Measurements from ENCODE around the gene SYNGAP1.
"Not testable (repeated sequence)": the region's sequence is repeated elsewhere in the genome, so short reads cannot be mapped to it uniquely, and the experiment has no call there.

Gene SYNGAP1

DNA sequence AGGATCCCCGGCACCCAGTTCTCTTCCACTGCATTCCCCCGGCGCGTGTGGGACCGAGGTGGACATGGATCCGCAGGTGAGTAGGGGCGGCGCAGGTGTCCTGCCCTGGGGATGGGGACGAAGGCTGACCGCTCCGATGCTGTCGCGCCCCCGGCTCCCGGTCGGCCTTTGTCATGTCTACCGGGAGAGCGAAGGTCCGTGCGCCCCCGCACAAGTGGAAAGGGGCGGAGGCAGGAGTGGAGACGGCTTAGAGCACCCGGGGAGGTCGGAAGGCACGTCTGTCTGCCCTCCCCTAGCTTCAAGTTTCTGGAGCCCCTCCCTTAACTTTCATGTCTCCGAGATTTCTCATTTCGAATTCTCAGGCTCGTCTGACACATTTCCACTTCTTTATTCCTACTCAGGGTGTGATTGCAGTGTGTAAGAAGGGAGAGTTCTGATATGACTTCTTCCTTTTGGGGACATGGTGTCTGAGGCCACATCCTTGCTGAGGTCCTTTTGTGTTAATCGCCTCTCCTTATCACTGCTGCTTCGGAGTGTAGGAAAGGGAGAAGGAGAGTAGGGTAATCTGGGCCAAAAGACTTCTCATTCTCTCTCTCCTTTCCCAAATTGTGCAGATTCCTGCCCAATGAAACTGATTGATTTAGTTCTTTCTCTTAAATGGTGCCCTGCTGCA, 27.8 kb upstream of the SYNGAP1 start:
- TF ChIP-seq, protein P1, sequence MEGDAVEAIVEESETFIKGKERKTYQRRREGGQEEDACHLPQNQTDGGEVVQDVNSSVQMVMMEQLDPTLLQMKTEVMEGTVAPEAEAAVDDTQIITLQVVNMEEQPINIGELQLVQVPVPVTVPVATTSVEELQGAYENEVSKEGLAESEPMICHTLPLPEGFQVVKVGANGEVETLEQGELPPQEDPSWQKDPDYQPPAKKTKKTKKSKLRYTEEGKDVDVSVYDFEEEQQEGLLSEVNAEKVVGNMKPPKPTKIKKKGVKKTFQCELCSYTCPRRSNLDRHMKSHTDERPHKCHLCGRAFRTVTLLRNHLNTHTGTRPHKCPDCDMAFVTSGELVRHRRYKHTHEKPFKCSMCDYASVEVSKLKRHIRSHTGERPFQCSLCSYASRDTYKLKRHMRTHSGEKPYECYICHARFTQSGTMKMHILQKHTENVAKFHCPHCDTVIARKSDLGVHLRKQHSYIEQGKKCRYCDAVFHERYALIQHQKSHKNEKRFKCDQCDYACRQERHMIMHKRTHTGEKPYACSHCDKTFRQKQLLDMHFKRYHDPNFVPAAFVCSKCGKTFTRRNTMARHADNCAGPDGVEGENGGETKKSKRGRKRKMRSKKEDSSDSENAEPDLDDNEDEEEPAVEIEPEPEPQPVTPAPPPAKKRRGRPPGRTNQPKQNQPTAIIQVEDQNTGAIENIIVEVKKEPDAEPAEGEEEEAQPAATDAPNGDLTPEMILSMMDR (IDR thresholded peaks at IDR 0.05; ENCODE audit: low read depth, low read length) = no peak
- DNase-seq (ENCODE audit: extremely low read depth, low read depth) = no peak

- no peak for DNase-seq (ENCODE audit: extremely low read depth, low read depth)
- TF ChIP-seq, protein P1 (IDR thresholded peaks at IDR 0.05; ENCODE audit: low read depth, low read length) = no peak
These were observed 27.3 kb upstream of the SYNGAP1 start for GRCh38 chr6:33392595-33392948.

GRCh38 chr6:33392979-33393378, 26.9 kb upstream of the SYNGAP1 start:
- TF ChIP-seq, protein P1 (IDR thresholded peaks at IDR 0.05; ENCODE audit: low read depth, low read length) = no peak
- DNase-seq (ENCODE audit: extremely low read depth, low read depth) = no peak

- TF ChIP-seq, protein P1 (IDR thresholded peaks at IDR 0.05; ENCODE audit: low read depth, low read length) = no peak
- DNase-seq (ENCODE audit: extremely low read depth, low read depth) = no peak
These were observed 22.3 kb upstream of the SYNGAP1 start for GRCh38 chr6:33397541-33397940.

DNA sequence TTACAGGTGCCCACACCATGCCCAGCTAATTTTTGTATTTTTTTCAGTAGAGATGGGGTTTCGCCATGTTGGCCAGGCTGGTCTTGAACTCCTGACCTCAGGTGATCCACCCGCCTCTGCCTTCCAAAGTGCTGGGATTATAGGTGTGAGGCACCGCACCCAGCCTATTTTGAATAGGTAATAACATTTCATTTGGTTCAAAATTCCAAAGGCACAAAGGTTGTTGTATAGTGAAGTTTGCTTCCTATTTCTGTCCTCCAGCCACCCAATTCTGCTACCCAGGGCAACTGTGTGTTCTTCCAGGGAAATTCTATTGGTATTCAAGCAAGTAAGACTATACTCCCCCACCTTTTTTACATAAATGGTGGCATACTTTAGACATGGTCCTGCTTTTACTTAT, 21.3 kb upstream of the SYNGAP1 start:
- not testable (repeated sequence) for DNase-seq (ENCODE audit: extremely low read depth, low read depth)

DNA sequence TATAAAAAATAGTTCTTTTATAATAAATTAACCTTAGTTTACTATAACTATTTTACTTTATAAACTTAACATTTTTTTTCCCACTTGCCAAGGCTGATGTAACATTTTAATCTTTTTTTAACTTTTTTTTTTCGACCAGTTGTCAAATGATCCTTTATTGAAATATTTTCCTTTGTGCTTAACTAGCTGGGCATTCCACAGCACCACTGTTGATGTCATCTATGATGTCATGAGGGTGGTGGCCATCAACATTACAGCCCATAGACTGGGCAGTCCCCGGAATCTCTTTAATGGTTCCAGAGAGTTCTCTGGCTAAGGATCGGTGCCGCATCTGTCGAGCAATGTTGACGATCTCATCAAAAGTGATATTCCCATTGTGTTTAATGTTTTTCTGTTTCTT, 20.0 kb upstream of the SYNGAP1 start:
- not testable (repeated sequence) for DNase-seq (ENCODE audit: extremely low read depth, low read depth)

DNA sequence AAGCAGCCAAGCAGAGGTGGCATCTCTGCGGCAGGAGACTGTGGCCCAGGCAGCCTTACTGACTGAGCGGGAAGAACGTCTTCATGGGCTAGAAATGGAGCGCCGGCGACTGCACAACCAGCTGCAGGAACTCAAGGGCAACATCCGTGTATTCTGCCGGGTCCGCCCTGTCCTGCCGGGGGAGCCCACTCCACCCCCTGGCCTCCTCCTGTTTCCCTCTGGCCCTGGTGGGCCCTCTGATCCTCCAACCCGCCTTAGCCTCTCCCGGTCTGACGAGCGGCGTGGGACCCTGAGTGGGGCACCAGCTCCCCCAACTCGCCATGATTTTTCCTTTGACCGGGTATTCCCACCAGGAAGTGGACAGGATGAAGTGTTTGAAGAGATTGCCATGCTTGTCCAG, 15.0 kb upstream of the SYNGAP1 start:
- DNase-seq (ENCODE audit: extremely low read depth, low read depth) = no peak
- TF ChIP-seq, protein P1 (IDR thresholded peaks at IDR 0.05; ENCODE audit: low read depth, low read length) = no peak

DNA sequence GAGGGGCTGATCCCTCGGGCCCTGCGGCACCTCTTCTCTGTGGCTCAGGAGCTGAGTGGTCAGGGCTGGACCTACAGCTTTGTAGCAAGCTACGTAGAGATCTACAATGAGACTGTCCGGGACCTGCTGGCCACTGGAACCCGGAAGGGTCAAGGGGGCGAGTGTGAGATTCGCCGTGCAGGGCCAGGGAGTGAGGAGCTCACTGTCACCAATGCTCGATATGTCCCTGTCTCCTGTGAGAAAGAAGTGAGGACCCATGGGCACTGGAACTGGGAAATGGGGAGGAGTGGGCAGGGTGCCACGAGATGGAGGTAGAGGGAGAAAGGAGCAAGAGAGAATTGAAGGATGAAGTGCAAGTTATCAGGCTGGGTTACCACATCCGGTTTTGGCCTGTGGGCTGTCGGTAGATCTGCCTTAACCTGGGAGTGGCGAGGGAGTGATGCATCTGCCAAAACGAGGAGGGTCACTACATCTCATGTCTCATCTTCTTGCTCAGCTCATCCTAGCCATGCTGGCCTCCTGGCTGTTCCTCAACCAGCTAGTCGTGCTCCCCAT, 14.4 kb upstream of the SYNGAP1 start:
- DNase-seq (ENCODE audit: extremely low read depth, low read depth) = no peak
- TF ChIP-seq, protein P1 (IDR thresholded peaks at IDR 0.05; ENCODE audit: low read depth, low read length) = no peak

Measured in AG09319 (cell line).